WTC11 (cell line): ENCODE results near the gene CARD14.

Source experiments
- CDX4 ChIP-seq: fragments of 250-450 bp; sonication (Bioruptor Pico); IDR thresholded peaks from 2 replicates; pipeline ENCODE4 v1.9.0; 2021; ENCODE audit warnings: moderate library complexity, mild to moderate bottlenecking, inconsistent platforms, borderline replicate concordance
- CREB1 ChIP-seq: sonication (generic); formaldehyde crosslinking; IDR thresholded peaks from 2 replicates; pipeline ENCODE4 v1.8.0; 2023; ENCODE audit warnings: mild to moderate bottlenecking, missing genetic modification reagents
- CTCF ChIP-seq: fragments of 200-600 bp; IDR thresholded peaks from 2 replicates; pipeline ENCODE4 v1.8.0; 2022; ENCODE audit warnings: antibody characterized with exemption
- FOXP1 ChIP-seq: sonication (generic); formaldehyde crosslinking; IDR thresholded peaks from 2 replicates; pipeline ENCODE4 v1.8.0; 2022; ENCODE audit warnings: missing genetic modification reagents, mild to moderate bottlenecking, moderate library complexity, borderline replicate concordance
- NFYB ChIP-seq: sonication (generic); formaldehyde crosslinking; conservative IDR thresholded peaks from 2 replicates; pipeline ENCODE4 v1.8.0; 2022; ENCODE audit warnings: low read depth, missing genetic modification reagents
- NR2C2 ChIP-seq: sonication (generic); formaldehyde crosslinking; IDR thresholded peaks from 2 replicates; pipeline ENCODE4 v1.8.0; 2022; ENCODE audit warnings: mild to moderate bottlenecking, missing genetic modification reagents
- RELA ChIP-seq: sonication (generic); formaldehyde crosslinking; IDR thresholded peaks from 2 replicates; pipeline ENCODE4 v1.8.1; 2022; ENCODE audit warnings: missing genetic modification reagents, mild to moderate bottlenecking, borderline replicate concordance
- USF1 ChIP-seq: sonication (generic); formaldehyde crosslinking; IDR thresholded peaks from 2 replicates; pipeline ENCODE4 v1.8.0; 2022; ENCODE audit warnings: mild to moderate bottlenecking, missing genetic modification reagents
- USF2 ChIP-seq: sonication (generic); formaldehyde crosslinking; IDR thresholded peaks from 2 replicates; pipeline ENCODE4 v1.8.1; 2023; ENCODE audit warnings: mild to moderate bottlenecking, missing genetic modification reagents, moderate library complexity
- ZNF121 ChIP-seq: sonication (generic); formaldehyde crosslinking; IDR thresholded peaks from 2 replicates; pipeline ENCODE4 v1.8.0; 2023; ENCODE audit warnings: missing genetic modification reagents
- ZNF263 ChIP-seq: sonication (generic); formaldehyde crosslinking; IDR thresholded peaks from 2 replicates; pipeline ENCODE4 v1.8.1; 2022; ENCODE audit warnings: low read depth, mild to moderate bottlenecking, moderate library complexity, missing genetic modification reagents
- ZNF317 ChIP-seq: sonication (generic); formaldehyde crosslinking; IDR thresholded peaks from 2 replicates; pipeline ENCODE4 v1.8.1; 2023; ENCODE audit warnings: low read depth, mild to moderate bottlenecking, moderate library complexity, missing genetic modification reagents, borderline replicate concordance
- ZNF416 ChIP-seq: fragments of 250-450 bp; sonication (Bioruptor Pico); IDR thresholded peaks from 2 replicates; pipeline ENCODE4 v1.9.0; 2021; ENCODE audit warnings: mild to moderate bottlenecking, inconsistent platforms
- TF ChIP-seq, protein P1 (sequence below): sonication (generic); formaldehyde crosslinking; IDR thresholded peaks from 2 replicates; pipeline ENCODE4 v1.8.1; 2023; ENCODE audit warnings: mild to moderate bottlenecking, missing genetic modification reagents, moderate library complexity

- TF ChIP-seq ZNF263 (CRISPR knock-in tag) = no peak
- TF ChIP-seq CREB1 (CRISPR knock-in tag) = no peak
- no peak for TF ChIP-seq CTCF
- TF ChIP-seq USF2 (CRISPR knock-in tag) = no peak
- no peak for TF ChIP-seq ZNF416 (CRISPR knock-in tag)
- TF ChIP-seq NFYB = no peak
- no peak for TF ChIP-seq NR2C2
- TF ChIP-seq ZNF317 (CRISPR knock-in tag) = no peak
- no peak for TF ChIP-seq RELA (CRISPR knock-in tag)
- TF ChIP-seq CDX4 (CRISPR knock-in tag) = no peak
- no peak for TF ChIP-seq USF1 (CRISPR knock-in tag)
- no peak for TF ChIP-seq ZNF121 (CRISPR knock-in tag)
- TF ChIP-seq, protein P1, sequence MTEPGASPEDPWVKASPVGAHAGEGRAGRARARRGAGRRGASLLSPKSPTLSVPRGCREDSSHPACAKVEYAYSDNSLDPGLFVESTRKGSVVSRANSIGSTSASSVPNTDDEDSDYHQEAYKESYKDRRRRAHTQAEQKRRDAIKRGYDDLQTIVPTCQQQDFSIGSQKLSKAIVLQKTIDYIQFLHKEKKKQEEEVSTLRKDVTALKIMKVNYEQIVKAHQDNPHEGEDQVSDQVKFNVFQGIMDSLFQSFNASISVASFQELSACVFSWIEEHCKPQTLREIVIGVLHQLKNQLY = no peak
- TF ChIP-seq FOXP1 (CRISPR knock-in tag) = no peak
Observed at GRCh38 chr17:80217703-80218362, 48.0 kb downstream of the CARD14 start.
